ENCODE measurements around the gene INPP4B.

DNA sequence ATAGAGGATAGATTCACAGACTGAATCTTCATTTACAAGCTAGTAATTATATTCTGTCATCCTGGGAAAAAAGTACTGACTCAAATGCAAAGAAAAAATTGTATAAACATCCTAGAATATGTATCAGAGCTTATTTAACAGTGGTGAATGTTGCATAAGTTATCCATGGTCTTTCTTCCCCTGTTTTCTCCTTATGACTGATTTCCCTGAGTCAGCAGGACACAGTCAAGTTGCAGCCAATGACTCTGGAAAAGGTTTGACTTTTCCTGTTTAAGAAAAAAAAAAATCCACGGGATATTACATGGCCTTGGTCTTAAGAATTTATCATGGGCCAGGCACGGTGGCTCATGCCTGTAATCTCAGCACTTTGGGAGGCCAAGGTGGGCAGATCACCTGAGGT is 36.5 kb downstream of the INPP4B start:
- TF ChIP-seq, protein P1, sequence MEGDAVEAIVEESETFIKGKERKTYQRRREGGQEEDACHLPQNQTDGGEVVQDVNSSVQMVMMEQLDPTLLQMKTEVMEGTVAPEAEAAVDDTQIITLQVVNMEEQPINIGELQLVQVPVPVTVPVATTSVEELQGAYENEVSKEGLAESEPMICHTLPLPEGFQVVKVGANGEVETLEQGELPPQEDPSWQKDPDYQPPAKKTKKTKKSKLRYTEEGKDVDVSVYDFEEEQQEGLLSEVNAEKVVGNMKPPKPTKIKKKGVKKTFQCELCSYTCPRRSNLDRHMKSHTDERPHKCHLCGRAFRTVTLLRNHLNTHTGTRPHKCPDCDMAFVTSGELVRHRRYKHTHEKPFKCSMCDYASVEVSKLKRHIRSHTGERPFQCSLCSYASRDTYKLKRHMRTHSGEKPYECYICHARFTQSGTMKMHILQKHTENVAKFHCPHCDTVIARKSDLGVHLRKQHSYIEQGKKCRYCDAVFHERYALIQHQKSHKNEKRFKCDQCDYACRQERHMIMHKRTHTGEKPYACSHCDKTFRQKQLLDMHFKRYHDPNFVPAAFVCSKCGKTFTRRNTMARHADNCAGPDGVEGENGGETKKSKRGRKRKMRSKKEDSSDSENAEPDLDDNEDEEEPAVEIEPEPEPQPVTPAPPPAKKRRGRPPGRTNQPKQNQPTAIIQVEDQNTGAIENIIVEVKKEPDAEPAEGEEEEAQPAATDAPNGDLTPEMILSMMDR (IDR thresholded peaks at IDR 0.05), result no peak
- TF ChIP-seq POLR2A (IDR thresholded peaks at IDR 0.05), result no peak
- TF ChIP-seq EP300 (IDR thresholded peaks at IDR 0.05), result no peak

Data from ovary (tissue), 3 donors.